ENCODE results near the gene GNG11.

GNG11 gene

DNA sequence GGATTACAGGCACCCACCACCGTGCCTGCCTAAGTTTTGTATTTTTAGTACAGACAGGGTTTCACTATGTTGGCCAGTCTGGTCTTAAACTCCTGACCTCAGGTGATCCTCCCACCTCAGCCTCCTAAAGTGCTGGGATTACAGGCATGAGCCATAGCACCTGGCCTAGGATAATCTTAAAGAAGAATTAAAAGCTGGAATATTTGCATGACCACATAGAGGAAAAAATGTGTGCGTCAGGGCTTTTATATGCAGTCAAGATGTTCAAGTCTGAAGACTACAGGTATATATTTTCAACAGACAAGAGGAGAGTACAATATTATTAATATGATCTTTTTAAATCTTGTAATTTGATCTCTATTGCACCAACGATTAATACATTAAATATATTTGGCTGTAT, 39.5 kb downstream of the GNG11 start:
- WGBS, 2 donors (ENCODE audit: extremely low coverage in 2 of 2, insufficient read length in 2 of 2, insufficient replicate concordance in 1 of 2), result no CpG with 5 or more reads among the region's 3 CpGs
- Histone ChIP-seq H3K4ac (ENCODE audit: low read length) (no peak overlapping the region), H3K18ac (ENCODE audit: low read length) (no peak overlapping the region), H4K91ac (ENCODE audit: low read depth, low read length, poor library complexity) (no peak overlapping the region), H3K27ac (replicated peaks; ENCODE audit: low read length) (no peak overlapping the region), H3K23ac (ENCODE audit: low read depth, low read length, poor library complexity) (no peak overlapping the region), H3K9me3 (replicated peaks in 1 of 2; ENCODE audit: control insufficient read depth in 2 of 2, insufficient read depth in 1 of 2, low read depth in 1 of 2, low read length in 2 of 2) (no peaks in the 10 kb centered on the region), H2BK5ac (ENCODE audit: low read length) (no peak overlapping the region), H4K8ac (ENCODE audit: low read depth, low read length) (no peak overlapping the region), H2AFZ (ENCODE audit: low read length) (no peak overlapping the region), H3K14ac (ENCODE audit: low read length) (no peak overlapping the region), H2BK15ac (ENCODE audit: low read length) (no peak overlapping the region), H3K36me3 (replicated peaks in 1 of 2; ENCODE audit: control insufficient read depth in 2 of 2, insufficient read depth in 2 of 2, low read length in 2 of 2) (no peaks in the 10 kb centered on the region), H3K9ac (ENCODE audit: low read depth, low read length, poor library complexity) (no peak overlapping the region), H2BK120ac (ENCODE audit: low read depth, low read length) (no peak overlapping the region), H2AK5ac (ENCODE audit: low read depth, low read length) (no peak overlapping the region), H3K4me2 (ENCODE audit: insufficient read depth, low read length, poor library complexity, severe bottlenecking) (no peak overlapping the region), H3K4me1 (ENCODE audit: control insufficient read depth in 2 of 2, insufficient read depth in 1 of 2, low read depth in 1 of 2, low read length in 2 of 2) (no peaks in the 10 kb centered on the region), H3K27me3 (ENCODE audit: control insufficient read depth in 3 of 3, insufficient read depth in 3 of 3, low read depth in 1 of 3, low read length in 3 of 3) (no peaks in the 10 kb centered on the region), H2BK12ac (ENCODE audit: low read length) (no peak overlapping the region), H3K4me3 (ENCODE audit: low read length in 2 of 2) (no peak overlapping the region), H3K79me1 (ENCODE audit: low read depth, low read length) (no peaks in the 10 kb centered on the region)
- DNase-seq (ENCODE audit: low spot score), result no peak

DNA sequence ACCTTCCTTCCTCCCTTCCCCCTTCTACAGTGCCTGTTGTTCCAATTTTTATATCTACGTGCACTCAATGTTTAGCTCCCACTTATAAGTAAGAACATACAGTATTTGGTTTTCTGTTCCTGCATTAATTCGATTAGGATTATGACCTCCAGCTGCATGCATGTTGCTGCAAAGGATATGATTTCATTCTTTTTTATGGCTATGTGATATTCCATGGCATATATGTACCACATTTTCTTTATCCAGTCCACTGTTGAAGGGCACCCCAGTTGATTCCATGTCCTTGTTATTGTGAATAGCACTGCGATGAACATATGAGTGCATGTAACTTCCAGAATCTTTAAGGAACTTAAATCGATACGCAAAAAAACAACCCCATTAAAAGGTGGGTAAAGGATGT, 42.7 kb downstream of the GNG11 start:
- WGBS, 2 donors (ENCODE audit: extremely low coverage in 2 of 2, insufficient read length in 2 of 2, insufficient replicate concordance in 1 of 2), result no CpG with 5 or more reads among the region's 5 CpGs
- H3K79me1 ChIP-seq (ENCODE audit: low read depth, low read length), result no peaks in the 10 kb centered on the region

DNA sequence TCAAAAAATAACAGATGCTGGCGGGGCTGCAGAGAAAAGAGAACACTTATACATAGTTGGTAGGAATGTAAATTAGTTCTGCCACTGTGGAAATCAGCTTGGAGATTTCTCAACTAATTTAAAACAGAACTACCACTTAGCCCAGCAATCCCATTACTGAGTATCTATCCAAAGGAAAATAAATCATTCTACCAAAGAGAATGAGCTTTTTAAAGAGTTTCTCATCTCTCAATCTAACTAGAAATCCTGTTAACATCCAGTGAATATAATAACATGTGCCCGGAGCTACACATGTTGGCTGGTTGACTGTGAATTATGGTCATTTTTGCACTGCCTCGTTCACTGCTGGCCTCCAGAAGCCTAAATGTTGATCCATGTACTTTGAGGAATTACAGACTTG, 43.3 kb downstream of the GNG11 start:
- no peaks in the 10 kb centered on the region for H3K79me1 ChIP-seq (ENCODE audit: low read depth, low read length)
- H3K18ac ChIP-seq (ENCODE audit: low read length), result no peak overlapping the region
- no peaks in the 10 kb centered on the region for H3K4me1 ChIP-seq (ENCODE audit: control insufficient read depth in 2 of 2, insufficient read depth in 1 of 2, low read depth in 1 of 2, low read length in 2 of 2)
- H4K91ac ChIP-seq (ENCODE audit: low read depth, low read length, poor library complexity), result no peak overlapping the region
- no peaks in the 10 kb centered on the region for H3K36me3 ChIP-seq (replicated peaks in 1 of 2; ENCODE audit: control insufficient read depth in 2 of 2, insufficient read depth in 2 of 2, low read length in 2 of 2)
- no peak overlapping the region for H2AK5ac ChIP-seq (ENCODE audit: low read depth, low read length)
- no CpG with 5 or more reads among the region's 3 CpGs for WGBS, 2 donors (ENCODE audit: extremely low coverage in 2 of 2, insufficient read length in 2 of 2, insufficient replicate concordance in 1 of 2)
- H3K9ac ChIP-seq (ENCODE audit: low read depth, low read length, poor library complexity), result no peak overlapping the region
- H3K9me3 ChIP-seq (replicated peaks in 1 of 2; ENCODE audit: control insufficient read depth in 2 of 2, insufficient read depth in 1 of 2, low read depth in 1 of 2, low read length in 2 of 2), result no peaks in the 10 kb centered on the region
- H2BK15ac ChIP-seq (ENCODE audit: low read length), result no peak overlapping the region
- no peak overlapping the region for H2BK12ac ChIP-seq (ENCODE audit: low read length)
- H3K14ac ChIP-seq (ENCODE audit: low read length), result no peak overlapping the region
- no peak overlapping the region for H4K8ac ChIP-seq (ENCODE audit: low read depth, low read length)
- no peak overlapping the region for H3K4me3 ChIP-seq (ENCODE audit: low read length in 2 of 2)
- no peaks in the 10 kb centered on the region for H3K27me3 ChIP-seq (ENCODE audit: control insufficient read depth in 3 of 3, insufficient read depth in 3 of 3, low read depth in 1 of 3, low read length in 3 of 3)
- no peak overlapping the region for H3K27ac ChIP-seq (replicated peaks; ENCODE audit: low read length)
- no peak overlapping the region for H2BK5ac ChIP-seq (ENCODE audit: low read length)
- no peak overlapping the region for H3K4me2 ChIP-seq (ENCODE audit: insufficient read depth, low read length, poor library complexity, severe bottlenecking)
- H2BK120ac ChIP-seq (ENCODE audit: low read depth, low read length), result no peak overlapping the region
- H2AFZ ChIP-seq (ENCODE audit: low read length), result no peak overlapping the region
- no peak overlapping the region for H3K23ac ChIP-seq (ENCODE audit: low read depth, low read length, poor library complexity)
- no peak for DNase-seq (ENCODE audit: low spot score)
- H3K4ac ChIP-seq (ENCODE audit: low read length), result no peak overlapping the region

More for the DNA sequence above, 42.7 kb downstream of the GNG11 start:
- H3K9me3 ChIP-seq (replicated peaks in 1 of 2; ENCODE audit: control insufficient read depth in 2 of 2, insufficient read depth in 1 of 2, low read depth in 1 of 2, low read length in 2 of 2), result no peaks in the 10 kb centered on the region
- H3K4me1 ChIP-seq (ENCODE audit: control insufficient read depth in 2 of 2, insufficient read depth in 1 of 2, low read depth in 1 of 2, low read length in 2 of 2), result no peaks in the 10 kb centered on the region
- no peaks in the 10 kb centered on the region for H3K36me3 ChIP-seq (replicated peaks in 1 of 2; ENCODE audit: control insufficient read depth in 2 of 2, insufficient read depth in 2 of 2, low read length in 2 of 2)
- no peak overlapping the region for H2AFZ ChIP-seq (ENCODE audit: low read length)
- no peak overlapping the region for H3K23ac ChIP-seq (ENCODE audit: low read depth, low read length, poor library complexity)
- H3K4me3 ChIP-seq (ENCODE audit: low read length in 2 of 2), result no peak overlapping the region
- H3K27ac ChIP-seq (replicated peaks; ENCODE audit: low read length), result no peak overlapping the region
- no peak overlapping the region for H4K8ac ChIP-seq (ENCODE audit: low read depth, low read length)
- H3K14ac ChIP-seq (ENCODE audit: low read length), result no peak overlapping the region
- no peak overlapping the region for H3K4me2 ChIP-seq (ENCODE audit: insufficient read depth, low read length, poor library complexity, severe bottlenecking)
- H2AK5ac ChIP-seq (ENCODE audit: low read depth, low read length), result no peak overlapping the region
- no peak overlapping the region for H2BK120ac ChIP-seq (ENCODE audit: low read depth, low read length)
- H2BK5ac ChIP-seq (ENCODE audit: low read length), result no peak overlapping the region
- H3K4ac ChIP-seq (ENCODE audit: low read length), result no peak overlapping the region
- H3K18ac ChIP-seq (ENCODE audit: low read length), result no peak overlapping the region
- no peak overlapping the region for H4K91ac ChIP-seq (ENCODE audit: low read depth, low read length, poor library complexity)
- no peak for DNase-seq (ENCODE audit: low spot score)
- no peak overlapping the region for H3K9ac ChIP-seq (ENCODE audit: low read depth, low read length, poor library complexity)
- H2BK12ac ChIP-seq (ENCODE audit: low read length), result no peak overlapping the region
- H3K27me3 ChIP-seq (ENCODE audit: control insufficient read depth in 3 of 3, insufficient read depth in 3 of 3, low read depth in 1 of 3, low read length in 3 of 3), result no peaks in the 10 kb centered on the region
- no peak overlapping the region for H2BK15ac ChIP-seq (ENCODE audit: low read length)

DNA sequence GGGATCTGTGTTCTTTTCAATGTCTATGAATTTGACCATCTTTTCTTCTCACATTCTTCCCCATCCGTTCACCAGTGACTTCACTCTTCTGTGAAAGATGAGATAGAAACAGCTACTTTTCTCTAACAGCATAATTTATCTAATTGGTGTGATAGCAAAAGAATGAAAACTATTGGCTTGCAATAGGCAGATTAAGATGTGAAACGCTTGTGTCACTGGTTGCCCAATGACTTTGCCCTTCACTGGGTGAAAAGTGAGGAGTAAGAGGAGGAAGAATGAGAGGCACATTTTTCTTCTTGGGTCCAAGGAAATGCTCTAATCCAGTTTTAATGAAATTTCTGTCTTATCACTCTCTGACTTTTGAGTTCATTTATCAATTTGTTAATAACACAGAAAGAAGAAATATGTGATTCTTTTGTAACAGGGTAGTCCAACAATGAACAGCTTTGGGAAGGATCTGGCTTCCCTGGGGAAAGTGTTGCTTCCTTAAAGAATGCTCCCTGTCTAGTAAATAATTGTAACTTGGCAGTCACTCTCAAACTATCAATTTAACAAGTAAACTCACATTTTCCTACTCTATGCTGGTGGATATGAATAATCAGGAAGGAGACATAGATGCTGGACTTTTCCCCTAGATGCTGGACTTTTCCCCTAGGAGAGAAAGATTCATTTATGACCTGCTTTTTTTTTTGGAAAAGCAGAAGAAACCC, 47.5 kb downstream of the GNG11 start:
- H3K14ac ChIP-seq (ENCODE audit: low read length), result no peak overlapping the region
- H3K27ac ChIP-seq (replicated peaks; ENCODE audit: low read length), result no peak overlapping the region
- H3K79me1 ChIP-seq (ENCODE audit: low read depth, low read length), result no peaks in the 10 kb centered on the region
- no peak overlapping the region for H3K9ac ChIP-seq (ENCODE audit: low read depth, low read length, poor library complexity)
- no peak for DNase-seq (ENCODE audit: low spot score)
- no peak overlapping the region for H3K4ac ChIP-seq (ENCODE audit: low read length)
- H4K8ac ChIP-seq (ENCODE audit: low read depth, low read length), result no peak overlapping the region
- no peak overlapping the region for H3K4me2 ChIP-seq (ENCODE audit: insufficient read depth, low read length, poor library complexity, severe bottlenecking)
- no peak overlapping the region for H2BK120ac ChIP-seq (ENCODE audit: low read depth, low read length)
- no peak overlapping the region for H3K23ac ChIP-seq (ENCODE audit: low read depth, low read length, poor library complexity)
- WGBS, 2 donors (ENCODE audit: extremely low coverage in 2 of 2, insufficient read length in 2 of 2, insufficient replicate concordance in 1 of 2), result no CpG with 5 or more reads among the region's 2 CpGs
- no peak overlapping the region for H2AFZ ChIP-seq (ENCODE audit: low read length)
- no peaks in the 10 kb centered on the region for H3K36me3 ChIP-seq (replicated peaks in 1 of 2; ENCODE audit: control insufficient read depth in 2 of 2, insufficient read depth in 2 of 2, low read length in 2 of 2)
- no peaks in the 10 kb centered on the region for H3K9me3 ChIP-seq (replicated peaks in 1 of 2; ENCODE audit: control insufficient read depth in 2 of 2, insufficient read depth in 1 of 2, low read depth in 1 of 2, low read length in 2 of 2)
- no peak overlapping the region for H4K91ac ChIP-seq (ENCODE audit: low read depth, low read length, poor library complexity)
- no peaks in the 10 kb centered on the region for H3K27me3 ChIP-seq (ENCODE audit: control insufficient read depth in 3 of 3, insufficient read depth in 3 of 3, low read depth in 1 of 3, low read length in 3 of 3)
- no peak overlapping the region for H3K18ac ChIP-seq (ENCODE audit: low read length)
- no peaks in the 10 kb centered on the region for H3K4me1 ChIP-seq (ENCODE audit: control insufficient read depth in 2 of 2, insufficient read depth in 1 of 2, low read depth in 1 of 2, low read length in 2 of 2)
- H2BK15ac ChIP-seq (ENCODE audit: low read length), result no peak overlapping the region
- no peak overlapping the region for H2BK5ac ChIP-seq (ENCODE audit: low read length)
- H2BK12ac ChIP-seq (ENCODE audit: low read length), result no peak overlapping the region
- H3K4me3 ChIP-seq (ENCODE audit: low read length in 2 of 2), result no peak overlapping the region
- H2AK5ac ChIP-seq (ENCODE audit: low read depth, low read length), result no peak overlapping the region
